DOHH2 (cell line): ENCODE results near the gene SEC22C.

Experiments
- EZH2phosphoT487 ChIP-seq: fragments of 200-600 bp; sonication (generic); IDR thresholded peaks from 2 replicates; pipeline ENCODE4 v1.6.1; 2017; ENCODE audit warnings: borderline replicate concordance, mild to moderate bottlenecking, antibody characterized with exemption, low read length, moderate library complexity, mixed read lengths
- TF ChIP-seq, protein P1 (sequence below): fragments of 200-600 bp; sonication (generic); IDR thresholded peaks from one replicate; pipeline ENCODE4 v1.5.1; 2014; ENCODE audit warnings: antibody characterized with exemption, mild to moderate bottlenecking, low read depth, low read length; ENCODE audit not compliant: poor library complexity, severe bottlenecking

GRCh38 chr3:42511201-42511600 lies 70.6 kb downstream of the SEC22C start:
- TF ChIP-seq, protein P1, sequence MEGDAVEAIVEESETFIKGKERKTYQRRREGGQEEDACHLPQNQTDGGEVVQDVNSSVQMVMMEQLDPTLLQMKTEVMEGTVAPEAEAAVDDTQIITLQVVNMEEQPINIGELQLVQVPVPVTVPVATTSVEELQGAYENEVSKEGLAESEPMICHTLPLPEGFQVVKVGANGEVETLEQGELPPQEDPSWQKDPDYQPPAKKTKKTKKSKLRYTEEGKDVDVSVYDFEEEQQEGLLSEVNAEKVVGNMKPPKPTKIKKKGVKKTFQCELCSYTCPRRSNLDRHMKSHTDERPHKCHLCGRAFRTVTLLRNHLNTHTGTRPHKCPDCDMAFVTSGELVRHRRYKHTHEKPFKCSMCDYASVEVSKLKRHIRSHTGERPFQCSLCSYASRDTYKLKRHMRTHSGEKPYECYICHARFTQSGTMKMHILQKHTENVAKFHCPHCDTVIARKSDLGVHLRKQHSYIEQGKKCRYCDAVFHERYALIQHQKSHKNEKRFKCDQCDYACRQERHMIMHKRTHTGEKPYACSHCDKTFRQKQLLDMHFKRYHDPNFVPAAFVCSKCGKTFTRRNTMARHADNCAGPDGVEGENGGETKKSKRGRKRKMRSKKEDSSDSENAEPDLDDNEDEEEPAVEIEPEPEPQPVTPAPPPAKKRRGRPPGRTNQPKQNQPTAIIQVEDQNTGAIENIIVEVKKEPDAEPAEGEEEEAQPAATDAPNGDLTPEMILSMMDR = no peak
- no peak for TF ChIP-seq EZH2phosphoT487
